Karpas-422 (cell line): Measurements from ENCODE around the gene CORO2B. TPM values are rescaled to one million over a fixed set of nuclear protein-coding genes. Genes with fewer than 3 reads are reported as not detected.
A peak's percentile ranks its signal among the peaks of the same experiment; 100 is the strongest.

Experiments
- DNase-seq: peaks from one replicate; pipeline ENCODE4 v3.0.0-alpha.2; 2015
- H2AFZ ChIP-seq: fragments of 200-600 bp; sonication (generic); 2 replicates; pipeline ENCODE4 v1.6.1; 2014; ENCODE audit warnings: antibody characterized with exemption, low read length, mixed read lengths
- H3K27ac ChIP-seq: fragments of 200-600 bp; sonication (generic); 2 replicates; pipeline ENCODE4 v1.5.1; 2014; ENCODE audit warnings: mild to moderate bottlenecking, low read length, moderate library complexity
- H3K27me3 ChIP-seq: fragments of 200-600 bp; sonication (generic); 2 replicates; pipeline ENCODE4 v1.6.1; 2014; ENCODE audit warnings: low read length, mixed read lengths
- H3K36me3 ChIP-seq: fragments of 200-600 bp; sonication (generic); 2 replicates; pipeline ENCODE4 v1.6.1; 2014; ENCODE audit warnings: low read length, mixed read lengths; ENCODE audit not compliant: insufficient read depth
- H3K4me1 ChIP-seq: fragments of 200-600 bp; sonication (generic); 2 replicates; pipeline ENCODE4 v1.6.1; 2014; ENCODE audit warnings: mild to moderate bottlenecking, low read length, mixed read lengths
- H3K4me2 ChIP-seq: fragments of 200-600 bp; sonication (generic); 2 replicates; pipeline ENCODE4 v1.6.1; 2014; ENCODE audit warnings: low read length, low read depth, mild to moderate bottlenecking; ENCODE audit not compliant: poor library complexity, severe bottlenecking
- H3K4me3 ChIP-seq: fragments of 200-600 bp; sonication (generic); 2 replicates; pipeline ENCODE4 v1.5.1; 2014; ENCODE audit warnings: mild to moderate bottlenecking, antibody characterized with exemption, low read length, mixed read lengths
- H3K79me2 ChIP-seq: fragments of 200-600 bp; sonication (generic); 2 replicates; pipeline ENCODE4 v1.6.1; 2014; ENCODE audit warnings: mild to moderate bottlenecking, low read length, mixed read lengths
- H3K9ac ChIP-seq: fragments of 200-600 bp; sonication (generic); 2 replicates; pipeline ENCODE4 v1.6.0; 2014; ENCODE audit warnings: low read length
- H3K9me2 ChIP-seq: fragments of 200-600 bp; sonication (generic), shearing (Covaris generic); replicated peaks from 2 replicates; pipeline ENCODE4 v1.6.0; 2014; ENCODE audit warnings: mild to moderate bottlenecking, low read length, moderate library complexity; ENCODE audit not compliant: insufficient read depth
- H3K9me3 ChIP-seq: fragments of 300-700, 200-600 bp; sonication (generic); 2 replicates; pipeline ENCODE4 v1.6.1; 2014; ENCODE audit warnings: low read length, mixed read lengths
- H4K20me1 ChIP-seq: fragments of 200-600 bp; sonication (generic); 2 replicates; pipeline ENCODE4 v1.6.1; 2014; ENCODE audit warnings: mild to moderate bottlenecking, antibody characterized with exemption, low read length, low read depth; ENCODE audit not compliant: insufficient read depth
- total RNA-seq: library from RNA; depleted of rRNA; stranded (reverse); fragments of >200 nt; shearing (Covaris generic); gene quantifications from 2 replicates; pipeline ENCODE4 v1.2.3, GENCODE V29; 2014; ENCODE audit warnings: low replicate concordance; rRNA removed

The CORO2B gene, protein sequence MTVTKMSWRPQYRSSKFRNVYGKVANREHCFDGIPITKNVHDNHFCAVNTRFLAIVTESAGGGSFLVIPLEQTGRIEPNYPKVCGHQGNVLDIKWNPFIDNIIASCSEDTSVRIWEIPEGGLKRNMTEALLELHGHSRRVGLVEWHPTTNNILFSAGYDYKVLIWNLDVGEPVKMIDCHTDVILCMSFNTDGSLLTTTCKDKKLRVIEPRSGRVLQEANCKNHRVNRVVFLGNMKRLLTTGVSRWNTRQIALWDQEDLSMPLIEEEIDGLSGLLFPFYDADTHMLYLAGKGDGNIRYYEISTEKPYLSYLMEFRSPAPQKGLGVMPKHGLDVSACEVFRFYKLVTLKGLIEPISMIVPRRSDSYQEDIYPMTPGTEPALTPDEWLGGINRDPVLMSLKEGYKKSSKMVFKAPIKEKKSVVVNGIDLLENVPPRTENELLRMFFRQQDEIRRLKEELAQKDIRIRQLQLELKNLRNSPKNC
- 0.26 and 0.69 TPM in 2 replicates for total RNA-seq

GRCh38 chr15:68578980-68579935 lies at the start of gene CORO2B:
Gene CORO2B (plus strand): TSS chr15:68578993. CDS start chr15:68579263, 270 bp downstream.
- Histone ChIP-seq H3K36me3 (no peaks in the 10 kb centered on the region), H3K27me3 (no peaks in the 10 kb centered on the region), H3K27ac (peak within 1 kb of the TSS; percentile 89), H3K9ac (peak within 1 kb of the TSS; percentile 61; the same call in 1 of the 2 replicates), H4K20me1 (no peaks in the 10 kb centered on the region; the same call in 1 of the 2 replicates), H3K79me2 (no peaks in the 10 kb centered on the region), H3K4me2 (peak within 1 kb of the TSS; percentile 68), H2AFZ (no peak within 1 kb of the TSS), H3K4me1 (peaks cover 77% of the 10 kb centered on the region), H3K4me3 (peak within 1 kb of the TSS; percentile 47; the same call in 1 of the 2 replicates), H3K9me2 (no peaks in the 10 kb centered on the region), H3K9me3 (no peaks in the 10 kb centered on the region)
- DNase-seq, result peak; percentile 44

DNA sequence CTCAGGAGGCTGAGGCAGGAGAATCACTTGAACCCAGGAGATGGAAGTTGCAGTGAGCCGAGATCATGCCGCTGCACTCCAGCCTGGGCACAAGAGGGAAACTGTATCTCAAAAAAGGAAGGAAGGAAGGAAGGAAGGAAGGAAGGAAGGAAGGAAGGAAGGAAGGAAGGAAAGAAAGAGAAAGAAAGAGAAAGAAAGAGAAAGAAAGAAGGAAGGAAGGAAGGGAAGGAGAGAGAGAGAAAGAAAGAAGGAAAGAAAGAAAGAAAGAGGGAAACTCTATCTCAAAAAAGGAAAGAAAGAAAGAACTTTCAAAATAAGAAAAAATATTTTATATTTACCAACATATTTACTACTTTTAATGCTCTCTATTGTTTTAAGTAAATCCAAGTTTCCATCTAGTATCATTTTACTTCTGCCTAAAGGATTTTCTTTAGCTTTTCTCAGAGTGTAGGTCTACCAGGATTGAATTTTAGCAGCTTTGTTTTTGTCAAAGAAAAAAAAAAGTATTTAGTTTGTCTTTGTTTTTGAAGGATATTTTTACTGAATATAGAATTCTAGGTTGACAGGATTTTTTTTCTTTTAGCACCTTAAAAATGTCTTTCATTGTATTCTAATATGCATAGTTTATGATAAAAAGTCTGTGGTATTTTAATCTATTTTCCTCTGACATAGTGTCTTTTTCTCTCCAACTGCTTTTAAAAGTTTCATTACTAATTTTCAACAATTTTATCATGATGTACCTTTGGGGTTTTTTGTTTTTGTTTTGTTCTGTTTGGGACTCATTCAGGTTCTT lies 47.2 kb upstream of the CORO2B start:
- Histone ChIP-seq H3K27me3 (no peaks in the 10 kb centered on the region), H3K9me3 (no peaks in the 10 kb centered on the region), H3K9ac (no peak overlapping the region), H3K36me3 (no peaks in the 10 kb centered on the region), H3K27ac (no peak overlapping the region), H2AFZ (no peak overlapping the region), H3K4me1 (no peaks in the 10 kb centered on the region), H4K20me1 (no peaks in the 10 kb centered on the region), H3K4me3 (no peak overlapping the region), H3K4me2 (no peak overlapping the region), H3K79me2 (no peaks in the 10 kb centered on the region), H3K9me2 (no peaks in the 10 kb centered on the region)
- no peak for DNase-seq

GRCh38 chr15:68536331-68537095 lies 42.3 kb upstream of the CORO2B start:
- Histone ChIP-seq H3K9me2 (no peaks in the 10 kb centered on the region), H3K4me1 (no peaks in the 10 kb centered on the region), H3K9ac (no peak overlapping the region), H3K36me3 (no peaks in the 10 kb centered on the region), H2AFZ (no peak overlapping the region), H3K27me3 (no peaks in the 10 kb centered on the region), H3K9me3 (peaks cover 7% of the 10 kb centered on the region), H3K27ac (no peak overlapping the region), H4K20me1 (no peaks in the 10 kb centered on the region), H3K4me3 (no peak overlapping the region), H3K79me2 (no peaks in the 10 kb centered on the region), H3K4me2 (no peak overlapping the region)
- DNase-seq, result no peak

DNA sequence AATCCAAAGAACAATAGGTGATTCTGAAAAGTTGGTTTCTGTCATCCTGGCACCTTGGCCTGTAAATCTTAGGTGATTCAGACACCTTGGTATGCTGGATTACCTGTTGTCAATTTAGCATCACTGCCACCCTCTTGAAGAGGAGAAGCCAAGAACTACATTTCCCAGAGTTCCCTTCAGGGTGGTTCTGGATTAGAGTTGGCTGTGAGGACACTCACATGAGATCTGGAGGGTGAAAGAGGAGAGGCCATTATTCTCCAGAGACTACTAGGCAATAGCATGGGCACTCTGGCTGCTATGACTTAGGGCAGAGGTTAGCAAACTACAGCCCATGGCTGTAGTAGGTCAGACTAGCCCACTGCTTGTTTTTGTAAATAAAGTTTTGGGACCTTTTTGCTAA lies 41.7 kb upstream of the CORO2B start:
- Histone ChIP-seq H3K4me3 (no peak overlapping the region), H3K36me3 (no peaks in the 10 kb centered on the region), H2AFZ (no peak overlapping the region), H3K4me1 (no peaks in the 10 kb centered on the region), H3K27ac (no peak overlapping the region), H3K9me3 (peaks cover 7% of the 10 kb centered on the region), H4K20me1 (no peaks in the 10 kb centered on the region), H3K79me2 (no peaks in the 10 kb centered on the region), H3K27me3 (no peaks in the 10 kb centered on the region), H3K9ac (no peak overlapping the region), H3K4me2 (no peak overlapping the region), H3K9me2 (no peaks in the 10 kb centered on the region)
- no peak for DNase-seq

GRCh38 chr15:68537506-68537905 lies 41.3 kb upstream of the CORO2B start:
- Histone ChIP-seq H3K4me3 (no peak overlapping the region), H3K79me2 (no peaks in the 10 kb centered on the region), H3K27ac (no peak overlapping the region), H3K9ac (no peak overlapping the region), H3K9me3 (peaks cover 7% of the 10 kb centered on the region), H3K27me3 (no peaks in the 10 kb centered on the region), H3K4me2 (no peak overlapping the region), H4K20me1 (no peaks in the 10 kb centered on the region), H3K36me3 (no peaks in the 10 kb centered on the region), H3K9me2 (no peaks in the 10 kb centered on the region), H3K4me1 (no peaks in the 10 kb centered on the region), H2AFZ (no peak overlapping the region)
- no peak for DNase-seq

DNA sequence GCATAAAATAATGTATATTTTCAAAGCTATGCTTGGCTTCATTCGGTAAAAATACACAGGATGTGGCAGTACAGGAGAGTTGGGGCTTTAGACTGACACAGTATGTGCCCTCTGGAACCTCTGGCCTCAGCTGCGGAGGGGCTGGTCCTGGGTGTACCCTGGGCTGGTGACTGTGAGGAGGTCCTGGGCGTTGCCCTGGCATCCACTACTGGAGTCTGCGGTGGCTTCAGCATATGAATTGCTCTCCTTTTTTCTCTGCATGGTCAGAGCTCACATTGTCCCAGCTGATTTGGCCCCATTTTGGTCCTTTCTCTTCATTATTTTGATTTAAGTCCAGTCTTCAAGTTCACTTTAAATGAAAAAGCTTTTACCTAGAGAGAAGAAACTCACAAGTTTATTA lies 40.5 kb upstream of the CORO2B start:
- Histone ChIP-seq H3K27me3 (no peaks in the 10 kb centered on the region), H3K4me2 (no peak overlapping the region), H3K27ac (no peak overlapping the region)

GRCh38 chr15:68541743-68542142 lies 37.0 kb upstream of the CORO2B start:
- Histone ChIP-seq H3K36me3 (no peaks in the 10 kb centered on the region), H4K20me1 (no peaks in the 10 kb centered on the region)

More for the DNA sequence above, 40.5 kb upstream of the CORO2B start:
- no peak for DNase-seq
- H2AFZ ChIP-seq, result no peak overlapping the region
- H3K4me3 ChIP-seq, result no peak overlapping the region
- H3K9ac ChIP-seq, result no peak overlapping the region
- no peaks in the 10 kb centered on the region for H3K79me2 ChIP-seq
- H3K36me3 ChIP-seq, result no peaks in the 10 kb centered on the region
- peaks cover 7% of the 10 kb centered on the region for H3K9me3 ChIP-seq
- no peaks in the 10 kb centered on the region for H4K20me1 ChIP-seq
- H3K4me1 ChIP-seq, result no peaks in the 10 kb centered on the region
- no peaks in the 10 kb centered on the region for H3K9me2 ChIP-seq

More at GRCh38 chr15:68541743-68542142, 37.0 kb upstream of the CORO2B start:
- no peak overlapping the region for H3K27ac ChIP-seq
- no peaks in the 10 kb centered on the region for H3K4me1 ChIP-seq
- H2AFZ ChIP-seq, result no peak overlapping the region
- H3K27me3 ChIP-seq, result no peaks in the 10 kb centered on the region
- no peaks in the 10 kb centered on the region for H3K9me2 ChIP-seq
- H3K4me2 ChIP-seq, result no peak overlapping the region
- H3K9ac ChIP-seq, result no peak overlapping the region
- no peak for DNase-seq
- no peak overlapping the region for H3K4me3 ChIP-seq
- no peaks in the 10 kb centered on the region for H3K79me2 ChIP-seq
- peaks cover 7% of the 10 kb centered on the region for H3K9me3 ChIP-seq
